HG02870 (cell line): ENCODE results near the gene ALDOC.

ENCODE experiments used
- ATAC-seq: cut with Tn5 transposase; IDR thresholded peaks from one replicate; pipeline ENCODE4 v1.9.1; 2021; ENCODE audit warnings: mild to moderate bottlenecking, moderate library complexity; ENCODE audit not compliant: unreplicated experiment

Gene ALDOC

GRCh38 chr17:28553000-28553505 lies 23.6 kb downstream of the ALDOC start:
- ATAC-seq: no peak

- peak; percentile 45 for ATAC-seq
These were observed 24.3 kb downstream of the ALDOC start, which contains the start of gene UNC119 for GRCh38 chr17:28552176-28552999. TSS of gene UNC119 (minus strand) at chr17:28552624. CDS start at chr17:28552557, 67 bp downstream.

- ATAC-seq: no peak
These were observed 25.1 kb downstream of the ALDOC start for GRCh38 chr17:28551421-28552175.

- no peak for ATAC-seq
These were observed 25.8 kb downstream of the ALDOC start for GRCh38 chr17:28550858-28551257.

- no peak for ATAC-seq
These were observed 27.2 kb downstream of the ALDOC start for GRCh38 chr17:28549236-28550132.

DNA sequence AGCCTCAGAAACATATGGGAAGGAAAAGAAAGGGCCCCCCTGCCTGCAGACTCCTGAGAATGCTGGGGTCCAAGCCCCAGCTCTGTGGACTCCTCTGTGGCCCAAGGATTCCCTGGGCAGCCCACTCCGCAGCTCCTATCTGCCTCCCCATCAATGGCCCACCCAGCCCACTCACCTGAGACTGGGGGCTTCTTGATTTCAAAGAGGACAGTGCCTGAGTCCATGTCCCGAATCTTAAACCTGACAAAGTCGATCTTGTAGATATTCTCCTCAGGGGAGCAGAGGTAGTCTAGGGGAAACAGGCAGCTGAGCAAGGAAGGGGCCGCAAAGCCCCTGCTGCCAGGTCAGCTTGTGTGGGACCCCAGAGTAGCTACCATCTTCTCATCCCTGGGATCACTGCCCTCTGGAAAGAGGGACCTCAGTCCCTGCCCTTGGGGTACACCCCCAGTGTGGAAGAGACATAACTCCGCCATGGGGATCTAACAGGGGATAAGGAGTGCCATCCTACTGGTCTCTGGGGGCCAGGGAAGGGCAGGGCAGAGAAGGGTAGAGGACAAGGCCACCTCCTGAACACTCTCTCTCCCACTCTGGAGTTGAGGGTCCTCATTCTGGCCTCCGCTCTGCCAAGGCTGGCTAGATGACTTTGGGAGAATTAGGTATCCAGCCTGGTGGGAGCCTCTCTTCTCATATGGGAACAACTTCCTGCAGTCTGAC lies 28.1 kb downstream of the ALDOC start:
- no peak for ATAC-seq

DNA sequence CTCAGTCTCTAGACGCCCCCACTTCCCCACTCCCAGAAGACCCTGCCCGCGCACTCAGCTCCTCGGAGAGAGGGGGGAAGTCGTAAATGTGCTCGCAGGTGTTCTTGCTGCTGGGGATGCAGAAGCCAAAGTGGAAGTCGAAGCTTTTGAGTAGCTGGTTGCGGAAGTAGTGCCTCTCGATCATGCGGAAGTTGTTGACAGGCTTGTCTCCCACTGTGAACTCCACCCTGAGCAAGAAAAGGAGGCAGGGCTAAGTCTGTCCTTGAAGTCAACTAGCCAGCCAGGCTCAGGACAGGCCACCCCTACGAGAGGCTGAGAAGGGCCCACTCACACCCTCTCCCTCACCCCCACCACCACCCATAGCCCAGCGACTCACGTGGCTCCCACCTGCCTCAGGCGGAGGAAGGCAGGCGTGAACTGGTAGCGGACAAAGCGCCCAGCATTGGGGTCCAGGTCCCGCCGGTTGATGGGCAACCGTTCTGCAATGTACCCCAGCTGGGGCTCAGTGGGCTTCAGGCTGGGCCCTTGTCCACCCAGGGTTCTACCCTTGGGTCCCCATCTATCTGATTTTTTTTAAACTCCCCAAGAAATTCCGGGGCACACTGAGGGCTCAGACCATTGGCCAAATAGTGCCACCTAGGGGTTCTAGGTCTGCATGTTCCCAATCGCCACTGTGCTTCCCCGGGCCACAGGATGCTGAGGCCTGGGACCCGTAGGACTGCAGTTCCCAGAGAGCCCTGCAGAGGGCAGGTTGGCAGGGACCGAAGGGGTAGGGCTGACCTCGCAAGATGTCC lies 28.9 kb downstream of the ALDOC start:
- no peak for ATAC-seq

DNA sequence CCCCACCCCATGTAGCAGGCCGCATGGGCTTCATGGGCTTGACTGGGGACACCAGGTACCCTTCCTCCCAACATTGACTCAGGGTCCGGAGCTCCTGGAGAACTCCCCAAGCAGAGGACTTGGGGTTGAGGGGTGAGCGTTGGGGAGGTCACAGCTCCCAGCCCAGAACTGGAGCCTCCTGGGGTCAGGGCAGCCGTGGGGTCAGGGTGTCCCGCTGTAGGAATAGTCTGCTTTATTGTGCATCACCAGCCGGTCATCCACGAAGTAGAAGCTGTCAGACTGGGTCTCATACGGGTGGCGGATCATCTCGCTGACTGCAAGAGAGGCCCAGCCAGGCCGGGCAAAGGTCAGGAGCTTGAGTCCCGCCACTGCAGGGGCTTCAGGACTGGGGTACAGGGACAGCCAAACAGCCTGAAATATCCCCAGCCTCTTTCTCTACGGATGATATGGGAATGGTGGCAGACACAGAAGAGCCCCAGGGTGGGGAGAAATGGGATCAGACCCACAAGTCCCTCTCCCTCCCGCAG lies 29.5 kb downstream of the ALDOC start:
- no peak for ATAC-seq

GRCh38 chr17:28545787-28546415 lies 30.8 kb downstream of the ALDOC start:
- ATAC-seq: no peak

DNA sequence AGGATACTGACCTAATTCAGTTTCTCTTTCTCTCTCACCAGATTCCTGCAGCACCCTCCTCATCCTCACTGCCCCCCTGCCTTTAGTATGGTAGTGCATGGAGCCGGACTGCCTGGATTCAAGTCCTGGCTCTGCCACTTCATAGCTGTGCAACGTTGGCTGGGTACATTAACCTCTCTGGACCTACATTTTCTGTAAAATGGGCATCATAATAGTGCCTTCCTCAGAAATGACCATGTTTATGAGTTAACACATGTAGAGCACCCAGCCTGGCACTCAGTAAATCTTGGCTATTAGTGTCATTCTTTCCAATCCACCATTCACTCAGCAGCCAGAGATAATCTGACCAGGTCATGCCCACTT lies 31.6 kb downstream of the ALDOC start:
- ATAC-seq: no peak

DNA sequence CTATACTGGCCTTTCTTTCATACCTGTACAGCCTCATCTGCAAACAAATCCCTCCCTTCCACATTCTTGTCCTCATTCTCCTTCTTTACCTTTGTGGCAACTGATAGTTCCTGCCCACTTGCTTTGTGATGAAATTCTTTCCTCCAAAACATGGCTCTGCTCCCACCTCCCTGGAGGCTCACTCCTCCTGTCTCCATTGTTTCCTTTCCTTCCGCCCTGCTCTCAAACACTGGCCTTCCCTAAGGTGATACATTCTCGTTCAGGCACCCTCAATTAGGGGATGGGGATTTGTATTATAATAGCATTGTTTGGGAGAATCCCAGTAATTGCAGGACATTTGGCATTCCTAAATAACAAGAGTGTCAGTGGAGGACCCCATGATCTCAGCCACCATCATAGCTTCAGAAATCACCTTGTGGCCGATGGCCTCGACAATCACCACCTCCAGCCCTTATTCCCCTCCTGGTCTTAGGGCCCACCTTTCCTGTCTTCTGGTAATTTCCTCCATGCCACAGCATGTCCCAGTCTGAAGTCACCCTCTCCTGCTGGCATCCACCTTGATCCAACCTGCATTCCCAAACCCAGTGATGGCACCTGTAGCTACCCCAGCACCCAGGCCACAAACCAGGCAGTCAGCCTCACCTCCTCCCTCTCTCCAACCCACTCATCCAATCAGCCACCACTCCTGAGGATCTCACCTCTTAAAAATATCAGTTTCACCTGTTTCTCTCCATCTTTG lies 32.1 kb downstream of the ALDOC start:
- no peak for ATAC-seq

DNA sequence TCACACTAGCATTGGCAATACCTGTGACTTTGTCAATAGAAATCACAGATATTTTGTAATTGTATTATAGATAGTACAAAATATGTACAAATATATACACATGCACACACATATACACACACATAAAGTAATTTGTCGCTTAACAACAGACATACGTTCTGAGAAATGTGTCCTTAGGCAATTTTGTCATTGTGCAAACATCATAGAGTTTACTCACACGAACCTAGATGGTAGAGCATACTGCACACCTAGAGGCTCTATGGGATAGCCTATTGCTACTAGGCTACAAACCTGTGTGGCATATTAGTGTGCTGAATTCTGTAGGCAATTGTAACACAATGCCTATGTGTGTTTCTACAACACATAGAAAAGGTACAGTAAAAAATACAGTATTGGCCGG lies 35.3 kb downstream of the ALDOC start:
- no peak for ATAC-seq

- no peak for ATAC-seq
These were observed 36.5 kb downstream of the ALDOC start for GRCh38 chr17:28540231-28540630.

GRCh38 chr17:28538296-28538895 lies 38.3 kb downstream of the ALDOC start:
- no peak for ATAC-seq

DNA sequence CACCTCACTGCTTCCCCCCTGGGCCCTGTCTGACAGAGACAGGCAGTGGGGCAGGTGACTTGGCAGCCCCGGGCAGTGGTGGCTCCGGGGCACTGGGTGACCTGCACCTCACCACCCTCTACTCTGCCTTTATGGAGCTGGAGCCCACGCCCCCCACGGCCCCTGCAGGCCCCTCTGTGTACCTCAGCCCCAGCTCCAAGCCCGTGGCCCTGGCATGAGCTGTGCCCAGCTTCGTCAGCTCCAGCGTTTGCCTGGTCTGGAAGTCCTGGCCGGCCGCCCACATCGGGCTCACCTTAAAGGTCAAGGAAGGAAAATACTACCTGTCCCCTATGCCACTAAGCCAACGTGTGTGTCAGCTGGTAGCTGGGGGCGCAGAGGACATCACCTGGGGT lies 39.5 kb downstream of the ALDOC start:
- ATAC-seq: no peak

DNA sequence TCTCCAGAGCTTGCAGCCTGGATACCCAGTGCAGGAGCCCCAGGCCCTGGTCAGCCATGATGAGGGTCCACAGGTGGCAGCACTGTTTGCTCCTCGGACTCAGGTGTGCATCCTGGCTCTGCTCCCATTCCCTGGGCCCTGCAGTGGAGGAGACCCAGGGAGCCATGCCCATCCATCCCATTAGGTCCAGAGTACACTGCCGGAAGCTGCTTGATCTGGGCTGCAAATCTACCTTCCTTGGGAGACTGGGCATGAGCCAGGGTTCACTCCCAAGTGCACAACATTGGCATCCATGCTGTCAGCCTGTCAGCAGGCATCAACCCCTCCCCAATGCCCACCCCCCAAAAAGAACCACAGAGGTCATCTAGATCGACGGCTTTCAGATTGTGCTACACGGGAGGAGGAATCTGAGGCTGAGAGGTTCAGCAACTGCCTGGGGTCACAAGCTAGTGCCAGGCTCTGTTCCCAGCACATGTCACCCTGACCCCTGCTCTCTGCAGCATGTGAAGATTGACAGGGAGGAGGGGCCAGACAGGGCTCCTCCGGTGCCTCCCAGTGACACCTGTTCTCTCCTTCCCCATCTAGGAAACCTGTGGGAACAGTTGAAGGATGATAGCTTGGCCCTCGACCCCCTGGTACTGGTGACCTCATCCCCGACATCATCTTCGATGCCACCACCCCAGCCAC lies 40.0 kb downstream of the ALDOC start:
- no peak for ATAC-seq

- ATAC-seq: no peak
These were observed 41.8 kb downstream of the ALDOC start for GRCh38 chr17:28534740-28535375.
